Measurements from ENCODE around the gene BABAM2. TPM values are rescaled to one million over a fixed set of nuclear protein-coding genes. Genes with fewer than 3 reads are reported as not detected.

BABAM2 gene
- total RNA-seq, 4 donors from 2014 or later, result 57.2 to 72.2 (median 67.5) TPM

DNA sequence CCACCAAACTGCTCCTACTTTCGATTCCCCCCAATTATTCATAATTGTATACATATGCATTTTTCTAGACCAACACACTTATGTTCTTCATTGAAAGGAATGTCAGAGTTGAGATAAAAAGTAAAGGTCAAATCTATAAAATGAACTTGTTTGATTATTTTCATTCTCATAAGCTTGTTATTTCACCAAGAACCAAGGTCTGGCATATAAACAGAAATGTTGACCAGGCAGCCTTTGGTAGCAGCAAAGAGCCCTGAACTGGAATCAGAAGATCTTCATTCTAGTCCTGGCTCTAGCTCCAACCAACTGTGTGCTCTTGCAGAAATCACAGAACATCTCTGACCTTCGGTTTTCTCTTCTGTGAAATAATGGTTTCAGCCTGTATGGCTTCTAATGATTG, 43.2 kb upstream of the BABAM2 start:
- no peaks in the 10 kb centered on the region for H3K27me3 ChIP-seq
- DNase-seq, result no peak
- H3K4me1 ChIP-seq, result peaks cover 29 to 32% of the 10 kb centered on the region in 2 donors
- intact Hi-C loops (cut with DNase I; ENCODE audit: low total_unique reads), result no loop called here
- H3K4me3 ChIP-seq, result no peak overlapping the region
- no peaks in the 10 kb centered on the region for H3K36me3 ChIP-seq
- no peaks in the 10 kb centered on the region for H3K9me3 ChIP-seq
- ATAC-seq, result no peak
- in situ Hi-C loops (cut with MboI; ENCODE audit: low sequenced_read_pairs in 4 of 4), result no loop called here
- TF ChIP-seq CTCF (IDR thresholded peaks at IDR 0.05 in 4 of 5, conservative IDR thresholded peaks at IDR 0.05 in 1 of 5), result no peak
- no peak for TF ChIP-seq POLR2A (IDR thresholded peaks at IDR 0.05)
- H3K27ac ChIP-seq, result no peak overlapping the region

- no peak overlapping the region for H3K4me3 ChIP-seq
- peak overlapping the region; percentile 48 to 79 (median 68) for H3K27ac ChIP-seq
- DNase-seq (peak in 1 of 2 donors; percentile 20), ATAC-seq (peak; percentile 70 to 87)
- no peaks in the 10 kb centered on the region for H3K27me3 ChIP-seq
- TF ChIP-seq POLR2A (IDR thresholded peaks at IDR 0.05) (peak in 1 of 2 donors; percentile 53), CTCF (IDR thresholded peaks at IDR 0.05 in 4 of 5, conservative IDR thresholded peaks at IDR 0.05 in 1 of 5) (no peak)
- intact Hi-C loops (cut with DNase I; ENCODE audit: low total_unique reads) (loop anchor here (5.0 kb wide), 1 partner anchor 38 kb away; no protein-coding TSS in a partner anchor), in situ Hi-C loops (cut with MboI; ENCODE audit: low sequenced_read_pairs in 4 of 4) (no loop called here)
- H3K4me1 ChIP-seq, result peaks cover 15 to 21% of the 10 kb centered on the region in 2 donors
- no peaks in the 10 kb centered on the region for H3K36me3 ChIP-seq
- no peaks in the 10 kb centered on the region for H3K9me3 ChIP-seq
Observed at GRCh38 chr2:27849558-27850205, 40.8 kb upstream of the BABAM2 start.

DNA sequence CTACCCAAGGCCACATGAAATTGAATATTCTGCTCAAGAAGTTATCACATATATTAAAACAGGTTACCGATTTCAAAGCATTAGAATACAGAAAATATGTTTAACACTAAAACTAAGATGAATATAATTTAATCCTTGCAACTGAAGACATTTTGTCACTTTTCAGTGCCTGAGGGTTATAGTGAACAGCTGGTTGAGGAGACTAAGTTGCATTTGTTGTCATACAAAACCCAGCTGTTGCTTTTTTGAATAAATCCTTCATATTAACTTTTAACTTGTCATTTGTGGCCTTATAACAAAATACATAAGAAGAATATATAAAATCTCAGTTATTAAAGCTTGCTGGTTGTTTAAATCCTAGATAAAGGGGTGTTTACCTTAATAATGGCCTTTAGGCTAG, 37.8 kb upstream of the BABAM2 start:
- ATAC-seq, result no peak
- TF ChIP-seq POLR2A (IDR thresholded peaks at IDR 0.05) (no peak), CTCF (IDR thresholded peaks at IDR 0.05 in 4 of 5, conservative IDR thresholded peaks at IDR 0.05 in 1 of 5) (no peak)
- in situ Hi-C loops (cut with MboI; ENCODE audit: low sequenced_read_pairs in 4 of 4) (no loop called here), intact Hi-C loops (cut with DNase I; ENCODE audit: low total_unique reads) (loop anchor here (5.0 kb wide), 1 partner anchor 35 kb away; no protein-coding TSS in a partner anchor)
- DNase-seq, result no peak
- no peaks in the 10 kb centered on the region for H3K27me3 ChIP-seq
- no peaks in the 10 kb centered on the region for H3K9me3 ChIP-seq
- no peaks in the 10 kb centered on the region for H3K36me3 ChIP-seq
- H3K27ac ChIP-seq, result no peak overlapping the region
- peaks cover 21 to 23% of the 10 kb centered on the region in 2 donors for H3K4me1 ChIP-seq
- no peak overlapping the region for H3K4me3 ChIP-seq

DNA sequence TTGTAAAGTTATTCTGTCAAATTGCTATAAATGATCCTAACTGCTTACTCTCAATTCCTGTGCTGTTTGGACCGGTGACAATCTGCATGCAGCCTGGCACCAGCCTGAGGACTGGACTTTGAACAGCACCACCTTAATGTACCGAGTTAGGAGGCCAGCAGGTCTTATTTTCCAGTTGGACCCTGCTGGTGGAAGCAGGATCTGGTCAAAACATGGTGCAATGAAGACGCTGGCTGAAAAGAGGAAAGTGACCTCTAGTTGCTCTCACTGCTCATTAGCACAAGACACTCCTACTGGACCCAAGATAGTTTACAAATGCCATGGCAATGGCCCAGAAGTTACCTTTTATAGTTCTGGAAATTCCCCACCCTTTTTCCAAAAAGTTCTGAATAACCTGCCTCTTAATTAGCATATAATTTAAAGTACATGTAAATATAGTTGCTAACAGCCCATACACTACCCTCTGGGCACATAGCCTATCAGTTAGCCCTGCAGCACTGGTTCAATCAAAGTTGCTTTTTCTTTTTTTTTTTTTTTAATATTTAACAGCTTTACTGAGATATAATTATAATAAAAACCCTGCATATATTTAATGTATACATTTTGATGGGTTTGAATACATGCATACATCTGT, 36.2 kb upstream of the BABAM2 start:
- ATAC-seq (peak in 1 of 2 donors; percentile 52), DNase-seq (no peak)
- Histone ChIP-seq H3K27me3 (no peaks in the 10 kb centered on the region), H3K4me3 (no peak overlapping the region), H3K9me3 (no peaks in the 10 kb centered on the region), H3K4me1 (peaks cover 19 to 28% of the 10 kb centered on the region in 2 donors), H3K27ac (no peak overlapping the region), H3K36me3 (no peaks in the 10 kb centered on the region)
- TF ChIP-seq POLR2A (IDR thresholded peaks at IDR 0.05) (no peak), CTCF (IDR thresholded peaks at IDR 0.05 in 4 of 5, conservative IDR thresholded peaks at IDR 0.05 in 1 of 5) (no peak)
- in situ Hi-C loops (cut with MboI; ENCODE audit: low sequenced_read_pairs in 4 of 4), result no loop called here
- intact Hi-C loops (cut with DNase I; ENCODE audit: low total_unique reads), result loop anchor here (5.0 kb wide), 1 partner anchor 33 kb away; no protein-coding TSS in a partner anchor

Data from gastrocnemius medialis (tissue), 4 donors.